H9 (cell line): Measurements from ENCODE around the gene TENM4. TPM values are rescaled to one million over a fixed set of nuclear protein-coding genes. Genes with fewer than 3 reads are reported as not detected.

Experiments used
- DNase-seq: peaks from one replicate; pipeline ENCODE4 v3.0.0-alpha.2; 2017
- H2AFZ ChIP-seq: one replicate; pipeline ENCODE4 v1.6.1; 2013; ENCODE audit warnings: mild to moderate bottlenecking, low read length, control low read depth, moderate library complexity
- H2AK5ac ChIP-seq: 2 replicates; pipeline ENCODE4 v1.6.1; 2013; ENCODE audit warnings: low read length, control low read depth, mixed read lengths; ENCODE audit not compliant: insufficient read length
- H2BK120ac ChIP-seq: one replicate; pipeline ENCODE4 v1.6.1; 2013; ENCODE audit warnings: low read depth, mild to moderate bottlenecking, low read length, control low read depth, inconsistent platforms; ENCODE audit not compliant: poor library complexity, severe bottlenecking
- H2BK12ac ChIP-seq: 2 replicates; pipeline ENCODE4 v1.6.1; 2013; ENCODE audit warnings: low read length, control low read depth, mixed read lengths, low read depth; ENCODE audit not compliant: insufficient read length
- H2BK15ac ChIP-seq: 2 replicates; pipeline ENCODE4 v1.6.1; 2013; ENCODE audit warnings: low read depth, low read length, control low read depth
- H2BK20ac ChIP-seq: one replicate; pipeline ENCODE4 v1.6.1; 2013; ENCODE audit warnings: low read depth, mild to moderate bottlenecking, low read length, control low read depth, inconsistent platforms; ENCODE audit not compliant: poor library complexity, severe bottlenecking
- H2BK5ac ChIP-seq: 2 replicates; pipeline ENCODE4 v1.6.1; 2013; ENCODE audit warnings: low read length, control low read depth, mixed read lengths; ENCODE audit not compliant: insufficient read length
- H3K14ac ChIP-seq: 2 replicates; pipeline ENCODE4 v1.6.1; 2013; ENCODE audit warnings: low read length, control low read depth; ENCODE audit not compliant: insufficient read depth
- H3K18ac ChIP-seq: 2 replicates; pipeline ENCODE4 v1.6.1; 2013; ENCODE audit warnings: low read depth, mild to moderate bottlenecking, mixed read lengths, low read length, control low read depth; ENCODE audit not compliant: insufficient read length
- H3K23ac ChIP-seq: 2 replicates; pipeline ENCODE4 v1.6.1; 2013; ENCODE audit warnings: low read length, control low read depth, mixed read lengths, low read depth; ENCODE audit not compliant: insufficient read length
- H3K23me2 ChIP-seq: 2 replicates; pipeline ENCODE4 v1.6.1; 2013; ENCODE audit warnings: low read depth, mild to moderate bottlenecking, mixed read lengths, low read length, control low read depth; ENCODE audit not compliant: insufficient read length, poor library complexity, severe bottlenecking
- H3K27ac ChIP-seq: 2 replicates; pipeline ENCODE4 v1.5.1; 2013; ENCODE audit warnings: low read length, control low read depth, mixed read lengths, low read depth; ENCODE audit not compliant: insufficient read length
- H3K27me3 ChIP-seq: 2 replicates; pipeline ENCODE4 v1.6.1; 2013; ENCODE audit warnings: low read length, control low read depth, inconsistent platforms; ENCODE audit not compliant: insufficient read depth
- H3K4ac ChIP-seq: 2 replicates; pipeline ENCODE4 v1.6.1; 2013; ENCODE audit warnings: low read depth, mild to moderate bottlenecking, control low read depth, inconsistent platforms, low read length, moderate library complexity
- H3K4me1 ChIP-seq: 2 replicates; pipeline ENCODE4 v1.6.1; 2013; ENCODE audit warnings: low read length, control low read depth, inconsistent platforms; ENCODE audit not compliant: insufficient read depth
- H3K4me2 ChIP-seq: 2 replicates; pipeline ENCODE4 v1.6.1; 2013; ENCODE audit warnings: low read length, control low read depth, mixed read lengths; ENCODE audit not compliant: insufficient read length, insufficient read depth
- H3K56ac ChIP-seq: 2 replicates; pipeline ENCODE4 v1.6.1; 2013; ENCODE audit warnings: low read depth, mild to moderate bottlenecking, mixed read lengths, low read length, control low read depth; ENCODE audit not compliant: insufficient read length
- H3K79me1 ChIP-seq: 2 replicates; pipeline ENCODE4 v1.6.1; 2013; ENCODE audit warnings: low read depth, mild to moderate bottlenecking, moderate library complexity, low read length, control low read depth, inconsistent platforms; ENCODE audit not compliant: insufficient read depth, poor library complexity, severe bottlenecking
- H3K79me2 ChIP-seq: 2 replicates; pipeline ENCODE4 v1.6.1; 2013; ENCODE audit warnings: low read length, control low read depth, inconsistent platforms; ENCODE audit not compliant: insufficient read depth
- H3K9ac ChIP-seq: 2 replicates; pipeline ENCODE4 v1.6.1; 2013; ENCODE audit warnings: low read length, control low read depth, mixed read lengths; ENCODE audit not compliant: insufficient read length; ENCODE audit errors: extremely low read depth
- H3K9me3 ChIP-seq: one replicate; pipeline ENCODE4 v1.6.1; 2013; ENCODE audit warnings: low read depth, low read length, inconsistent platforms; ENCODE audit not compliant: control insufficient read depth
- H3T11ph ChIP-seq: one replicate; pipeline ENCODE4 v1.6.1; 2013; ENCODE audit warnings: mild to moderate bottlenecking, low read length, control low read depth, inconsistent platforms
- H4K20me1 ChIP-seq: one replicate; pipeline ENCODE4 v1.6.1; 2013; ENCODE audit not compliant: control insufficient read depth, insufficient read length, insufficient read depth
- H4K5ac ChIP-seq: 2 replicates; pipeline ENCODE4 v1.6.1; 2013; ENCODE audit warnings: low read depth, mild to moderate bottlenecking, mixed read lengths, low read length, control low read depth; ENCODE audit not compliant: insufficient read length
- H4K8ac ChIP-seq: replicated peaks from 2 replicates; pipeline ENCODE4 v1.6.1; 2013; ENCODE audit warnings: low read length, control low read depth, mixed read lengths, low read depth; ENCODE audit not compliant: insufficient read length
- H4K91ac ChIP-seq: 2 replicates; pipeline ENCODE4 v1.6.1; 2013; ENCODE audit warnings: low read depth, mild to moderate bottlenecking, moderate library complexity, mixed read lengths, low read length, control low read depth; ENCODE audit not compliant: insufficient read length
- H3K27ac Mint-ChIP-seq, 3 experiments: 2 replicates in 2 of 3; 3 replicates in 1 of 3; pipeline ENCODE4 v1.8.0; 2020 to 2021; ENCODE audit warnings: mixed read lengths in 3 of 3, mild to moderate bottlenecking in 1 of 3, moderate library complexity in 1 of 3
- H3K27me3 Mint-ChIP-seq: 2 replicates; pipeline ENCODE4 v1.8.0; 2021; ENCODE audit warnings: low read depth, mild to moderate bottlenecking, moderate library complexity, mixed read lengths
- H3K36me3 Mint-ChIP-seq, 3 experiments: 2 replicates in 2 of 3; 3 replicates in 1 of 3; pipeline ENCODE4 v1.8.0; 2020 to 2021; ENCODE audit warnings: low read depth in 3 of 3, mixed read lengths in 3 of 3; ENCODE audit not compliant: insufficient read depth in 1 of 3
- H3K4me1 Mint-ChIP-seq, 2 experiments: 2 replicates each; pipeline ENCODE4 v1.8.0; 2020; ENCODE audit warnings: mixed read lengths in 2 of 2
- H3K4me3 Mint-ChIP-seq, 2 experiments: 2 replicates in 1 of 2; 3 replicates in 1 of 2; pipeline ENCODE4 v1.8.0; 2020 to 2021; ENCODE audit warnings: mild to moderate bottlenecking in 2 of 2, mixed read lengths in 2 of 2, moderate library complexity in 1 of 2
- H3K9me3 Mint-ChIP-seq, 2 experiments: 2 replicates in 1 of 2; 3 replicates in 1 of 2; pipeline ENCODE4 v1.8.0; 2020; ENCODE audit warnings: mild to moderate bottlenecking in 2 of 2, mixed read lengths in 2 of 2, moderate library complexity in 1 of 2
- WGBS: extraction: QIAGEN DNeasy Blood & Tissue Kit; methylation state at CpG from one replicate; pipeline ENCODE4 v1.1.7; 2013; ENCODE audit warnings: missing lambda C conversion rate, low lambda C conversion rate, mixed read lengths; ENCODE audit not compliant: insufficient read length; ENCODE audit errors: extremely low coverage; 5-methylcytosine and 5-hydroxymethylcytosine counted together
- total RNA-seq: library from RNA; stranded (reverse); gene quantifications from 2 replicates; pipeline ENCODE4 v1.2.1, GENCODE V29; 2021
- TF ChIP-seq, protein P1 (sequence below): fragments of 200-600 bp; sonication (generic); conservative IDR thresholded peaks from 3 replicates; pipeline ENCODE4 v1.8.0; 2021; ENCODE audit warnings: antibody characterized with exemption, mild to moderate bottlenecking

TENM4 gene
- total RNA-seq, 1 experiment from 2014 or later = 4.6 TPM

DNA sequence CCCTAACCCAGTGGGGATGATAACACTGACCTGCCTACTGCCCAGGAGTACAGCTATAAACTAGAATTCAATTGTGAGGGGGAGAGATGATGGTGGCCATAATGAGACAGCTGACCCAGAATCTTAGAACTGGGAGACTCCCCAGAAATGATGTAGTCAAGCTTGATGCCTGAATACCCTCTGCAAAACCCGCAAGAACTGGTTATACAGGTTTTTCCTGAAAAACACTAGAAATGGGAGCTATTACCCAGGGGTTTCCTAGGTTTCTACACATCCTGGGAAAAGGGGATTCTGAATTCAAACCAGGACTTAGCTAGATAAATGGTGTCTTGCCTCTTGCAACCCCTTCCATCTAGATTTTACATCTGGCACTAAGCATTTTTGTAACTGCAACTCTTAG lies 752.4 kb downstream of the TENM4 start:
- Histone ChIP-seq H2AFZ (no peak overlapping the region), H3K23me2 (no peaks in the 10 kb centered on the region), H3K79me1 (no peaks in the 10 kb centered on the region), H2BK15ac (no peak overlapping the region), H3K9ac (no peak overlapping the region), H3K4me2 (no peak overlapping the region), H3K79me2 (no peaks in the 10 kb centered on the region), H3K23ac (no peak overlapping the region), H3K18ac (no peak overlapping the region), H3K27ac (no peak overlapping the region), H2BK120ac (no peak overlapping the region), H4K8ac (no peak overlapping the region), H2AK5ac (no peak overlapping the region), H3K4me1 (peaks cover 3% of the 10 kb centered on the region; the same call in 1 of the 2 replicates), H2BK20ac (no peak overlapping the region), H4K91ac (no peak overlapping the region), H3K27me3 (0 out of 2 replicates have a peak, but pooled peaks cover 3% of the 10 kb centered on the region), H2BK12ac (no peak overlapping the region), H3K9me3 (no peaks in the 10 kb centered on the region), H2BK5ac (no peak overlapping the region), H3K14ac (no peak overlapping the region), H4K5ac (no peak overlapping the region), H4K20me1 (no peaks in the 10 kb centered on the region), H3T11ph (no peak overlapping the region), H3K56ac (no peak overlapping the region), H3K4ac (no peak overlapping the region)
- DNase-seq = no peak
- Mint-ChIP-seq H3K36me3 (peaks cover 0 to 4% (median 0%) of the 10 kb centered on the region in 3 experiments; a peak in 1 of 7 replicates), H3K4me1 (peaks cover 26 to 40% of the 10 kb centered on the region in 2 experiments), H3K9me3 (peaks cover 0 to 3% of the 10 kb centered on the region in 2 experiments; a peak in 2 of 5 replicates), H3K4me3 (no peak overlapping the region; a peak in 1 of 5 replicates), H3K27ac (no peak overlapping the region), H3K27me3 (peaks cover 16% of the 10 kb centered on the region)
- no CpG with 5 or more reads among the region's 1 CpG for WGBS
- TF ChIP-seq, protein P1, sequence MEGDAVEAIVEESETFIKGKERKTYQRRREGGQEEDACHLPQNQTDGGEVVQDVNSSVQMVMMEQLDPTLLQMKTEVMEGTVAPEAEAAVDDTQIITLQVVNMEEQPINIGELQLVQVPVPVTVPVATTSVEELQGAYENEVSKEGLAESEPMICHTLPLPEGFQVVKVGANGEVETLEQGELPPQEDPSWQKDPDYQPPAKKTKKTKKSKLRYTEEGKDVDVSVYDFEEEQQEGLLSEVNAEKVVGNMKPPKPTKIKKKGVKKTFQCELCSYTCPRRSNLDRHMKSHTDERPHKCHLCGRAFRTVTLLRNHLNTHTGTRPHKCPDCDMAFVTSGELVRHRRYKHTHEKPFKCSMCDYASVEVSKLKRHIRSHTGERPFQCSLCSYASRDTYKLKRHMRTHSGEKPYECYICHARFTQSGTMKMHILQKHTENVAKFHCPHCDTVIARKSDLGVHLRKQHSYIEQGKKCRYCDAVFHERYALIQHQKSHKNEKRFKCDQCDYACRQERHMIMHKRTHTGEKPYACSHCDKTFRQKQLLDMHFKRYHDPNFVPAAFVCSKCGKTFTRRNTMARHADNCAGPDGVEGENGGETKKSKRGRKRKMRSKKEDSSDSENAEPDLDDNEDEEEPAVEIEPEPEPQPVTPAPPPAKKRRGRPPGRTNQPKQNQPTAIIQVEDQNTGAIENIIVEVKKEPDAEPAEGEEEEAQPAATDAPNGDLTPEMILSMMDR = no peak
